ENCODE measurements around the gene TMEM42. TPM values are rescaled to one million over a fixed set of nuclear protein-coding genes. Genes with fewer than 3 reads are reported as not detected.

Gene TMEM42
- total and polyA plus RNA-seq, 2 of the 4 experiments (the other 2 are of a cell fraction): 13.1 to 24.7 TPM

GRCh38 chr3:44903751-44904150, 42.0 kb downstream of the TMEM42 start:
- Histone ChIP-seq H3K4ac (ENCODE audit: low read depth, low read length) (no peak overlapping the region), H2AFZ (replicated peaks; ENCODE audit: low read length, poor library complexity) (no peak overlapping the region), H3K14ac (replicated peaks; ENCODE audit: low read depth, low read length) (no peak overlapping the region), H4K8ac (ENCODE audit: low read depth in 2 of 2, low read length in 2 of 2) (no peak overlapping the region), H3K9ac (ENCODE audit: low read depth, low read length) (no peak overlapping the region), H3K4me1 (ENCODE audit: control insufficient read depth, insufficient read depth, low read length) (no peaks in the 10 kb centered on the region), H2BK5ac (ENCODE audit: low read depth, low read length, poor library complexity, severe bottlenecking) (no peak overlapping the region), H3K79me1 (ENCODE audit: low read depth in 1 of 2, low read length in 2 of 2) (no peaks in the 10 kb centered on the region), H3K36me3 (ENCODE audit: control insufficient read depth, insufficient read depth, low read length) (no peaks in the 10 kb centered on the region), H3K4me2 (ENCODE audit: low read depth, low read length) (no peak overlapping the region), H3K9me1 (ENCODE audit: insufficient read depth, low read length) (no peaks in the 10 kb centered on the region), H4K91ac (ENCODE audit: insufficient read depth, low read depth, low read length) (no peak overlapping the region), H3K18ac (ENCODE audit: low read depth, low read length) (no peak overlapping the region), H4K5ac (ENCODE audit: low read depth, low read length) (no peak overlapping the region), H3K27ac (ENCODE audit: insufficient read depth, low read length) (no peak overlapping the region), H2BK15ac (ENCODE audit: low read depth, low read length) (no peak overlapping the region), H2BK20ac (ENCODE audit: low read depth, low read length) (no peak overlapping the region), H2BK120ac (ENCODE audit: low read depth, low read length) (no peak overlapping the region), H3K4me3 (ENCODE audit: insufficient read depth, low read depth, low read length) (no peak overlapping the region), H3K9me3 (ENCODE audit: control insufficient read depth, insufficient read depth, low read length) (no peaks in the 10 kb centered on the region), H4K20me1 (ENCODE audit: insufficient read depth, low read length) (no peaks in the 10 kb centered on the region), H3K27me3 (ENCODE audit: control insufficient read depth, insufficient read depth, low read length) (peaks cover 11% of the 10 kb centered on the region), H2AK5ac (ENCODE audit: low read depth, low read length) (no peak overlapping the region), H3K56ac (ENCODE audit: extremely low read depth, insufficient read depth, low read length) (no peak overlapping the region), H3K23ac (ENCODE audit: low read depth, low read length) (no peak overlapping the region), H2AK9ac (replicated peaks; ENCODE audit: low read depth, low read length, poor library complexity) (no peak overlapping the region)
- intact Hi-C loops (cut with micrococcal nuclease): no loop called here
- dilution Hi-C loops (cut with HindIII; ENCODE audit: low sequenced_read_pairs, unreplicated experiment): no loop called here
- ATAC-seq (ENCODE audit: low read depth): no peak
- ChIA-PET CTCF (interaction anchor here (1.2 kb wide), 1 partner anchor 10 kb away, joined by 3 read pairs; no protein-coding TSS in a partner anchor), POLR2A (ENCODE audit: unreplicated experiment) (no interaction called here)
- no peak for DNase-seq
- no TSS peak for BruUV-seq (replicated peaks)
- TF ChIP-seq POLR2A (IDR thresholded peaks at IDR 0.05; ENCODE audit: low read depth, low read length) (no peak), BHLHE40 (IDR thresholded peaks at IDR 0.05; ENCODE audit: low read depth, low read length) (no peak), RCOR1 (IDR thresholded peaks at IDR 0.05; ENCODE audit: insufficient replicate concordance, low read length) (no peak), MXI1 (IDR thresholded peaks at IDR 0.05; ENCODE audit: borderline replicate concordance, low read depth, low read length) (no peak), CTCF (conservative IDR thresholded peaks at IDR 0.05; ENCODE audit: low read depth, low read length) (no peak), CHD1 (IDR thresholded peaks at IDR 0.05; ENCODE audit: low read depth, low read length) (no peak), RAD21 (IDR thresholded peaks at IDR 0.05; ENCODE audit: low read length) (no peak), SMC3 (IDR thresholded peaks at IDR 0.05; ENCODE audit: low read depth, low read length) (no peak), MAZ (IDR thresholded peaks at IDR 0.05; ENCODE audit: borderline replicate concordance, low read depth, low read length) (no peak), MAFK (IDR thresholded peaks at IDR 0.05; ENCODE audit: low read depth, low read length) (no peak), RFX5 (IDR thresholded peaks at IDR 0.05; ENCODE audit: low read depth, low read length) (no peak), CEBPB (IDR thresholded peaks at IDR 0.05; ENCODE audit: low read depth, low read length) (no peak), FOS (IDR thresholded peaks at IDR 0.05; ENCODE audit: low read depth, low read length) (no peak), USF2 (IDR thresholded peaks at IDR 0.05; ENCODE audit: low read depth, low read length) (no peak), ELK1 (IDR thresholded peaks at IDR 0.05; ENCODE audit: borderline replicate concordance, low read depth, low read length) (no peak), NFE2L2 (IDR thresholded peaks at IDR 0.05; ENCODE audit: low read depth, low read length) (no peak)
- WGBS, 2 experiments (ENCODE audit: extremely low coverage in 2 of 2, insufficient read length in 1 of 2): 40% methylated on average over 1 of the region's 15 CpGs; no CpG with 5 or more reads in 1 of the 2 experiments
- in situ Hi-C loops (cut with MboI; ENCODE audit: low sequenced_read_pairs): loop anchor here (10.0 kb wide), 1 partner anchor 369 kb away; no protein-coding TSS in a partner anchor
